ENCODE measurements around the gene ADAMTS15. TPM values are rescaled to one million over a fixed set of nuclear protein-coding genes. Genes with fewer than 3 reads are reported as not detected.

Gene ADAMTS15
- total RNA-seq, 1 donor from 2014 or later, result 22.0 TPM

GRCh38 chr11:130490682-130491449 is 42.4 kb downstream of the ADAMTS15 start:
- no peak overlapping the region for H3K27ac Mint-ChIP-seq
- H3K36me3 Mint-ChIP-seq, result no peaks in the 10 kb centered on the region
- TF ChIP-seq CTCF (conservative IDR thresholded peaks at IDR 0.05), result no peak
- no peaks in the 10 kb centered on the region for H3K4me1 Mint-ChIP-seq (ENCODE audit: unreplicated experiment)
- no peak overlapping the region for H3K4me3 Mint-ChIP-seq
- no peaks in the 10 kb centered on the region for H3K9me3 Mint-ChIP-seq
- no peak for DNase-seq (ENCODE audit: extremely low spot score, unreplicated experiment)
- peaks cover 2% of the 10 kb centered on the region for H3K27me3 Mint-ChIP-seq

GRCh38 chr11:130498181-130498580 is 49.7 kb downstream of the ADAMTS15 start:
- Mint-ChIP-seq H3K27me3 (peaks cover 2% of the 10 kb centered on the region), H3K4me1 (ENCODE audit: unreplicated experiment) (no peaks in the 10 kb centered on the region), H3K27ac (no peak overlapping the region), H3K9me3 (peaks cover 4% of the 10 kb centered on the region), H3K4me3 (no peak overlapping the region), H3K36me3 (no peaks in the 10 kb centered on the region)
- TF ChIP-seq CTCF (conservative IDR thresholded peaks at IDR 0.05), result no peak
- no peak for DNase-seq (ENCODE audit: extremely low spot score, unreplicated experiment)

GRCh38 chr11:130499828-130500227 is 51.4 kb downstream of the ADAMTS15 start:
- no peak for DNase-seq (ENCODE audit: extremely low spot score, unreplicated experiment)
- Mint-ChIP-seq H3K27me3 (no peaks in the 10 kb centered on the region), H3K36me3 (no peaks in the 10 kb centered on the region), H3K9me3 (peaks cover 8% of the 10 kb centered on the region), H3K4me1 (ENCODE audit: unreplicated experiment) (no peaks in the 10 kb centered on the region), H3K4me3 (no peak overlapping the region), H3K27ac (no peak overlapping the region)
- no peak for TF ChIP-seq CTCF (conservative IDR thresholded peaks at IDR 0.05)

GRCh38 chr11:130504317-130504716 is 55.9 kb downstream of the ADAMTS15 start:
- Mint-ChIP-seq H3K27me3 (no peaks in the 10 kb centered on the region), H3K27ac (no peak overlapping the region), H3K36me3 (no peaks in the 10 kb centered on the region), H3K9me3 (peaks cover 20% of the 10 kb centered on the region), H3K4me3 (no peak overlapping the region), H3K4me1 (ENCODE audit: unreplicated experiment) (peaks cover 7% of the 10 kb centered on the region)
- DNase-seq (ENCODE audit: extremely low spot score, unreplicated experiment), result no peak
- no peak for TF ChIP-seq CTCF (conservative IDR thresholded peaks at IDR 0.05)

- H3K36me3 Mint-ChIP-seq, result no peaks in the 10 kb centered on the region
- no peak overlapping the region for H3K4me3 Mint-ChIP-seq
- H3K27ac Mint-ChIP-seq, result no peak overlapping the region
- no peaks in the 10 kb centered on the region for H3K27me3 Mint-ChIP-seq
- H3K4me1 Mint-ChIP-seq (ENCODE audit: unreplicated experiment), result peaks cover 14% of the 10 kb centered on the region
- H3K9me3 Mint-ChIP-seq, result peaks cover 16% of the 10 kb centered on the region
- no peak for DNase-seq (ENCODE audit: extremely low spot score, unreplicated experiment)
- TF ChIP-seq CTCF (conservative IDR thresholded peaks at IDR 0.05), result no peak
These were observed 60.5 kb downstream of the ADAMTS15 start for GRCh38 chr11:130508913-130509312.

All from type B pancreatic cell (in vitro differentiated cells).